Hematopoietic multipotent progenitor cell treated with erythropoietin and hydrocortisone succinate and interleukin-3 and kit ligand, for 8 days (in vitro differentiated cells): ENCODE measurements around the gene CBLB.

ENCODE experiments used
- DNase-seq: peaks from one replicate; pipeline ENCODE4 v3.0.0-alpha.2; 2015

Gene CBLB

GRCh38 chr3:105845488-105845887, 23.3 kb downstream of the CBLB start:
- no peak for DNase-seq

- no peak for DNase-seq
Observed at GRCh38 chr3:105844704-105845103, 24.1 kb downstream of the CBLB start.

- DNase-seq = no peak
Observed at GRCh38 chr3:105843994-105844393, 24.8 kb downstream of the CBLB start.

- no peak for DNase-seq
Observed at GRCh38 chr3:105842943-105843342, 25.9 kb downstream of the CBLB start.

GRCh38 chr3:105842449-105842848, 26.4 kb downstream of the CBLB start:
- no peak for DNase-seq

- no peak for DNase-seq
Observed at GRCh38 chr3:105837947-105838346, 30.9 kb downstream of the CBLB start.

- no peak for DNase-seq
Observed at GRCh38 chr3:105837143-105837740, 31.6 kb downstream of the CBLB start.

- DNase-seq = no peak
Observed at GRCh38 chr3:105836533-105836932, 32.3 kb downstream of the CBLB start.

GRCh38 chr3:105835606-105836005, 33.2 kb downstream of the CBLB start:
- no peak for DNase-seq

- DNase-seq = no peak
Observed at GRCh38 chr3:105834768-105835167, 34.0 kb downstream of the CBLB start.

- no peak for DNase-seq
Observed at GRCh38 chr3:105832644-105833043, 36.2 kb downstream of the CBLB start.

- DNase-seq = no peak
Observed at GRCh38 chr3:105830836-105831235, 38.0 kb downstream of the CBLB start.

- no peak for DNase-seq
Observed at GRCh38 chr3:105829871-105830622, 38.8 kb downstream of the CBLB start.

GRCh38 chr3:105829229-105829628, 39.6 kb downstream of the CBLB start:
- DNase-seq = no peak

GRCh38 chr3:105828703-105829102, 40.1 kb downstream of the CBLB start:
- no peak for DNase-seq

GRCh38 chr3:105827959-105828358, 40.9 kb downstream of the CBLB start:
- no peak for DNase-seq

GRCh38 chr3:105826778-105827634, 41.8 kb downstream of the CBLB start:
- no peak for DNase-seq

GRCh38 chr3:105824129-105824528, 44.7 kb downstream of the CBLB start:
- DNase-seq = no peak

- no peak for DNase-seq
Observed at GRCh38 chr3:105823149-105823867, 45.5 kb downstream of the CBLB start.

GRCh38 chr3:105822171-105823123, 46.4 kb downstream of the CBLB start:
- no peak for DNase-seq

- DNase-seq = no peak
Observed at GRCh38 chr3:105821433-105821832, 47.4 kb downstream of the CBLB start.

- DNase-seq = no peak
Observed at GRCh38 chr3:105816833-105817232, 52.0 kb downstream of the CBLB start.
